ENCODE results near the gene KIF12. TPM values are rescaled to one million over a fixed set of nuclear protein-coding genes. Genes with fewer than 3 reads are reported as not detected.

The KIF12 gene
- total and polyA plus RNA-seq, 2 experiments from 2014 or later: 4.2 to 4.3 TPM

DNA sequence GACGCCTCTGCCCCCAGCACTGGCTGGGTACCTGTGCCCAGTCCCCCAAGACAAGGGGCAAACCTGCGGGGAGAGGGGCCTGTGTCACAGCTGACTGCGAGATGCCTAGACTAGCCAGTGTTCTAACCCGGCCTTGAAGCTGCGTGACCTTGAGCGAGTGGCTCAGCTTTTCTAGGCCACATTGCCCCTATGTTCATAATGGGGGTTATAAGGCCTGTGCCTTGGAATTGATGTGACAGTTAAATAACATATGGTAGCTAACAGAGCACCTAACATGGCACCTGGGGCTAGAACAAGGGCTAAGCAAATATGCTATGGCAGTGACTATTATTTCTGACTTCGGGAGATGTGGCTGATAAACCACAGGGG is 33.4 kb upstream of the KIF12 start (continued):
- no peak for TF ChIP-seq EZH2phosphoT487 (IDR thresholded peaks at IDR 0.05; ENCODE audit: unreplicated experiment)
- TF ChIP-seq, protein P1, sequence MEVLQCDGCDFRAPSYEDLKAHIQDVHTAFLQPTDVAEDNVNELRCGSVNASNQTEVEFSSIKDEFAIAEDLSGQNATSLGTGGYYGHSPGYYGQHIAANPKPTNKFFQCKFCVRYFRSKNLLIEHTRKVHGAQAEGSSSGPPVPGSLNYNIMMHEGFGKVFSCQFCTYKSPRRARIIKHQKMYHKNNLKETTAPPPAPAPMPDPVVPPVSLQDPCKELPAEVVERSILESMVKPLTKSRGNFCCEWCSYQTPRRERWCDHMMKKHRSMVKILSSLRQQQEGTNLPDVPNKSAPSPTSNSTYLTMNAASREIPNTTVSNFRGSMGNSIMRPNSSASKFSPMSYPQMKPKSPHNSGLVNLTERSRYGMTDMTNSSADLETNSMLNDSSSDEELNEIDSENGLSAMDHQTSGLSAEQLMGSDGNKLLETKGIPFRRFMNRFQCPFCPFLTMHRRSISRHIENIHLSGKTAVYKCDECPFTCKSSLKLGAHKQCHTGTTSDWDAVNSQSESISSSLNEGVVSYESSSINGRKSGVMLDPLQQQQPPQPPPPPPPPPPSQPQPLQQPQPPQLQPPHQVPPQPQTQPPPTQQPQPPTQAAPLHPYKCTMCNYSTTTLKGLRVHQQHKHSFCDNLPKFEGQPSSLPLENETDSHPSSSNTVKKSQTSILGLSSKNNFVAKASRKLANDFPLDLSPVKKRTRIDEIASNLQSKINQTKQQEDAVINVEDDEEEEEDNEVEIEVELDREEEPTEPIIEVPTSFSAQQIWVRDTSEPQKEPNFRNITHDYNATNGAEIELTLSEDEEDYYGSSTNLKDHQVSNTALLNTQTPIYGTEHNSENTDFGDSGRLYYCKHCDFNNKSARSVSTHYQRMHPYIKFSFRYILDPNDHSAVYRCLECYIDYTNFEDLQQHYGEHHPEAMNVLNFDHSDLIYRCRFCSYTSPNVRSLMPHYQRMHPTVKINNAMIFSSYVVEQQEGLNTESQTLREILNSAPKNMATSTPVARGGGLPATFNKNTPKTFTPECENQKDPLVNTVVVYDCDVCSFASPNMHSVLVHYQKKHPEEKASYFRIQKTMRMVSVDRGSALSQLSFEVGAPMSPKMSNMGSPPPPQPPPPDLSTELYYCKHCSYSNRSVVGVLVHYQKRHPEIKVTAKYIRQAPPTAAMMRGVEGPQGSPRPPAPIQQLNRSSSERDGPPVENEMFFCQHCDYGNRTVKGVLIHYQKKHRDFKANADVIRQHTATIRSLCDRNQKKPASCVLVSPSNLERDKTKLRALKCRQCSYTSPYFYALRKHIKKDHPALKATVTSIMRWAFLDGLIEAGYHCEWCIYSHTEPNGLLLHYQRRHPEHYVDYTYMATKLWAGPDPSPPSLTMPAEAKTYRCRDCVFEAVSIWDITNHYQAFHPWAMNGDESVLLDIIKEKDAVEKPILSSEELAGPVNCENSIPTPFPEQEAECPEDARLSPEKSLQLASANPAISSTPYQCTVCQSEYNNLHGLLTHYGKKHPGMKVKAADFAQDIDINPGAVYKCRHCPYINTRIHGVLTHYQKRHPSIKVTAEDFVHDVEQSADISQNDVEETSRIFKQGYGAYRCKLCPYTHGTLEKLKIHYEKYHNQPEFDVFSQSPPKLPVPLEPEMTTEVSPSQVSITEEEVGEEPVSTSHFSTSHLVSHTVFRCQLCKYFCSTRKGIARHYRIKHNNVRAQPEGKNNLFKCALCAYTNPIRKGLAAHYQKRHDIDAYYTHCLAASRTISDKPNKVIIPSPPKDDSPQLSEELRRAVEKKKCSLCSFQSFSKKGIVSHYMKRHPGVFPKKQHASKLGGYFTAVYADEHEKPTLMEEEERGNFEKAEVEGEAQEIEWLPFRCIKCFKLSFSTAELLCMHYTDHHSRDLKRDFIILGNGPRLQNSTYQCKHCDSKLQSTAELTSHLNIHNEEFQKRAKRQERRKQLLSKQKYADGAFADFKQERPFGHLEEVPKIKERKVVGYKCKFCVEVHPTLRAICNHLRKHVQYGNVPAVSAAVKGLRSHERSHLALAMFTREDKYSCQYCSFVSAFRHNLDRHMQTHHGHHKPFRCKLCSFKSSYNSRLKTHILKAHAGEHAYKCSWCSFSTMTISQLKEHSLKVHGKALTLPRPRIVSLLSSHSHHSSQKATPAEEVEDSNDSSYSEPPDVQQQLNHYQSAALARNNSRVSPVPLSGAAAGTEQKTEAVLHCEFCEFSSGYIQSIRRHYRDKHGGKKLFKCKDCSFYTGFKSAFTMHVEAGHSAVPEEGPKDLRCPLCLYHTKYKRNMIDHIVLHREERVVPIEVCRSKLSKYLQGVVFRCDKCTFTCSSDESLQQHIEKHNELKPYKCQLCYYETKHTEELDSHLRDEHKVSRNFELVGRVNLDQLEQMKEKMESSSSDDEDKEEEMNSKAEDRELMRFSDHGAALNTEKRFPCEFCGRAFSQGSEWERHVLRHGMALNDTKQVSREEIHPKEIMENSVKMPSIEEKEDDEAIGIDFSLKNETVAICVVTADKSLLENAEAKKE (CRISPR knock-in tag; IDR thresholded peaks at IDR 0.05): no peak

DNA sequence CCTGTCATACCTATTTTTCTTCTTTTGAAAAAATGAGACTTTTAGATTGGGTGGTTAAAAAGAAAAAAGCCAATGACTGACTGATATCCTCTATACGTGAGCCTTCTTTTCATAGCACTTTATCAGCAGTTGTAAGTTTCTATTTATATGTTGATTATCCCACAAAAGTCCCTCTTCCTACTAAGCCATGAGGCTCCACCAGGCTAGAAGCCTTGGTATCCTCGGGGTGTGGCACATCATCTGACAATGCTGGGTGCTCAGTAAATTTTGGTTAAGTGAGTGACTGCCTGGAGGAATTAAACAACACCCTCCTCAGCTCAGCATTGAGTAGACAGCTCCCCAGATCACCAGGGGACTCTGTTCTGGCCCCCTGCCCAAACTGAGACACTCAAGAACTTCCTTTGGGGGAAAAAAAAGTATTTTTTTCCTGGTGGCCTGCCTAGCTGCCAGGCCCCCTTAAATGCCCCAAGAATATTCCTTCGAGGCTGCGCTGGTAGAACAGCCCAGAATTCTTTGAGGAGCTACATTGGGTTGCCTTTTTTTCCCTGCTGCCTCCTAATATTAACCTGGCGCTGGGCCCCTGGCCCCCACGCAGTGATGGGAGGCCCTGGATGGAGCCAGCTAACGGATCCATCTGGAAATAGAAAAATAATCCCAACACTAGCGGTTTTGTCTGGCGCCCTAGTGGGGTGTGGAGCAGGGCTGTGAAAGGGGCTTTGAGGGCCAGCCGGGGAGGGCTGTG is 32.9 kb upstream of the KIF12 start:
- Mint-ChIP-seq H3K27me3 (ENCODE audit: insufficient read depth, low read depth, poor library complexity) (peaks cover 5% of the 10 kb centered on the region), H3K4me1 (peaks cover 7% of the 10 kb centered on the region), H3K9me3 (no peaks in the 10 kb centered on the region; the same call in 2 of the 3 replicates), H3K4me3 (no peak overlapping the region), H3K36me3 (ENCODE audit: low read depth) (no peaks in the 10 kb centered on the region; the same call in 2 of the 3 replicates), H3K27ac (no peak overlapping the region)
- Histone ChIP-seq H3K4me1 (ENCODE audit: insufficient read depth) (peaks cover 12% of the 10 kb centered on the region), H3K27ac (ENCODE audit: low read depth) (no peak overlapping the region), H2AFZ (peak overlapping the region; percentile 4; the same call in 1 of the 2 replicates), H3K4me2 (peak overlapping the region; percentile 48; the same call in 1 of the 2 replicates), H3F3A (replicated peaks; ENCODE audit: low read depth) (no peaks in the 10 kb centered on the region), H4K20me1 (replicated peaks; ENCODE audit: insufficient read depth) (no peaks in the 10 kb centered on the region), H3K27me3 (ENCODE audit: insufficient read depth) (no peaks in the 10 kb centered on the region), H3K9me2 (ENCODE audit: insufficient read depth) (no peaks in the 10 kb centered on the region), H3K79me2 (replicated peaks; ENCODE audit: insufficient read depth) (no peaks in the 10 kb centered on the region), H3K36me3 (ENCODE audit: insufficient read depth) (no peaks in the 10 kb centered on the region), H3K4me3 (no peak overlapping the region)
- DNase-seq (ENCODE audit: low spot score) (no peak), ATAC-seq (peak; percentile 32; the same call in 2 of the 3 replicates)
- TF ChIP-seq JUNB (IDR thresholded peaks at IDR 0.05; ENCODE audit: unreplicated experiment): no peak
- TF ChIP-seq, protein P2, sequence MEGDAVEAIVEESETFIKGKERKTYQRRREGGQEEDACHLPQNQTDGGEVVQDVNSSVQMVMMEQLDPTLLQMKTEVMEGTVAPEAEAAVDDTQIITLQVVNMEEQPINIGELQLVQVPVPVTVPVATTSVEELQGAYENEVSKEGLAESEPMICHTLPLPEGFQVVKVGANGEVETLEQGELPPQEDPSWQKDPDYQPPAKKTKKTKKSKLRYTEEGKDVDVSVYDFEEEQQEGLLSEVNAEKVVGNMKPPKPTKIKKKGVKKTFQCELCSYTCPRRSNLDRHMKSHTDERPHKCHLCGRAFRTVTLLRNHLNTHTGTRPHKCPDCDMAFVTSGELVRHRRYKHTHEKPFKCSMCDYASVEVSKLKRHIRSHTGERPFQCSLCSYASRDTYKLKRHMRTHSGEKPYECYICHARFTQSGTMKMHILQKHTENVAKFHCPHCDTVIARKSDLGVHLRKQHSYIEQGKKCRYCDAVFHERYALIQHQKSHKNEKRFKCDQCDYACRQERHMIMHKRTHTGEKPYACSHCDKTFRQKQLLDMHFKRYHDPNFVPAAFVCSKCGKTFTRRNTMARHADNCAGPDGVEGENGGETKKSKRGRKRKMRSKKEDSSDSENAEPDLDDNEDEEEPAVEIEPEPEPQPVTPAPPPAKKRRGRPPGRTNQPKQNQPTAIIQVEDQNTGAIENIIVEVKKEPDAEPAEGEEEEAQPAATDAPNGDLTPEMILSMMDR (conservative IDR thresholded peaks at IDR 0.05; ENCODE audit: low read depth in 2 of 2): no peak
- no peak for TF ChIP-seq ZNF114 (CRISPR knock-in tag; IDR thresholded peaks at IDR 0.05)
- no peak for TF ChIP-seq NANOG (IDR thresholded peaks at IDR 0.05; ENCODE audit: borderline replicate concordance)
- no peak for TF ChIP-seq CREB1 (CRISPR knock-in tag; IDR thresholded peaks at IDR 0.05; ENCODE audit: low read depth)
- TF ChIP-seq, protein P1 (CRISPR knock-in tag; IDR thresholded peaks at IDR 0.05): no peak
